GM23338 (cell line): ENCODE measurements around the gene BMPER. TPM values are rescaled to one million over a fixed set of nuclear protein-coding genes. Genes with fewer than 3 reads are reported as not detected.

Experiments used
- ATAC-seq: fragments of 200-7000 bp; cut with Tn5 transposase; 3 replicates; pipeline ENCODE4 v1.9.1; 2020
- DNase-seq: peaks from one replicate; pipeline ENCODE4 v3.0.0-alpha.2; 2015; ENCODE audit warnings: low spot score
- H2AFZ ChIP-seq: fragments of 200-600 bp; sonication (generic); 2 replicates; pipeline ENCODE4 v1.8.0; 2016; ENCODE audit warnings: antibody characterized with exemption, mild to moderate bottlenecking, moderate library complexity
- H3F3A ChIP-seq: fragments of 200-600 bp; sonication (generic); replicated peaks from 2 replicates; pipeline ENCODE4 v1.8.0; 2017; ENCODE audit warnings: antibody characterized with exemption, mixed run types, low read depth
- H3K27ac ChIP-seq: fragments of 200-600 bp; sonication (generic); 2 replicates; pipeline ENCODE4 v1.6.1; 2016; ENCODE audit warnings: low read depth
- H3K27me3 ChIP-seq: fragments of 200-600 bp; sonication (generic); 2 replicates; pipeline ENCODE4 v1.8.0; 2016; ENCODE audit warnings: mild to moderate bottlenecking, mixed run types, moderate library complexity; ENCODE audit not compliant: insufficient read depth
- H3K36me3 ChIP-seq: fragments of 200-600 bp; sonication (generic); 2 replicates; pipeline ENCODE4 v1.8.0; 2016; ENCODE audit warnings: mild to moderate bottlenecking; ENCODE audit not compliant: insufficient read depth
- H3K4me1 ChIP-seq: fragments of 200-600 bp; sonication (generic); 2 replicates; pipeline ENCODE4 v1.8.0; 2016; ENCODE audit warnings: mild to moderate bottlenecking, moderate library complexity; ENCODE audit not compliant: insufficient read depth
- H3K4me2 ChIP-seq: fragments of 200-600 bp; sonication (generic); 2 replicates; pipeline ENCODE4 v1.7.1; 2017; ENCODE audit warnings: mixed run types
- H3K4me3 ChIP-seq: fragments of 200-600 bp; sonication (generic); 2 replicates; pipeline ENCODE4 v1.6.1; 2016; ENCODE audit warnings: mixed run types
- H3K79me2 ChIP-seq: fragments of 200-600 bp; sonication (generic); replicated peaks from 2 replicates; pipeline ENCODE4 v1.8.0; 2017; ENCODE audit warnings: mild to moderate bottlenecking; ENCODE audit not compliant: insufficient read depth
- H3K9me2 ChIP-seq: fragments of 200-600 bp; sonication (generic); 2 replicates; pipeline ENCODE4 v1.8.0; 2017; ENCODE audit not compliant: insufficient read depth
- H4K20me1 ChIP-seq: fragments of 200-600 bp; sonication (generic); replicated peaks from 2 replicates; pipeline ENCODE4 v1.8.0; 2017; ENCODE audit warnings: mild to moderate bottlenecking; ENCODE audit not compliant: insufficient read depth
- H3K27ac Mint-ChIP-seq: 2 replicates; pipeline ENCODE4 v1.8.0; 2020; ENCODE audit warnings: inconsistent platforms, mild to moderate bottlenecking, moderate library complexity, mixed read lengths
- H3K27me3 Mint-ChIP-seq: 3 replicates; pipeline ENCODE4 v1.8.0; 2022; ENCODE audit warnings: low read depth, mild to moderate bottlenecking, moderate library complexity, mixed read lengths, inconsistent platforms; ENCODE audit not compliant: insufficient read depth, poor library complexity
- H3K36me3 Mint-ChIP-seq: 3 replicates; pipeline ENCODE4 v1.8.0; 2021; ENCODE audit warnings: low read depth, mild to moderate bottlenecking, inconsistent platforms, moderate library complexity, mixed read lengths
- H3K4me1 Mint-ChIP-seq: 3 replicates; pipeline ENCODE4 v1.8.0; 2020; ENCODE audit warnings: mild to moderate bottlenecking, inconsistent platforms, mixed read lengths
- H3K4me3 Mint-ChIP-seq: 3 replicates; pipeline ENCODE4 v1.8.0; 2021; ENCODE audit warnings: moderate library complexity, mild to moderate bottlenecking, inconsistent platforms, mixed read lengths
- H3K9me3 Mint-ChIP-seq: 3 replicates; pipeline ENCODE4 v1.8.0; 2020; ENCODE audit warnings: moderate library complexity, mild to moderate bottlenecking, inconsistent platforms, mixed read lengths
- CREB1 ChIP-seq: fragments of 250-450 bp; sonication (Bioruptor Pico); IDR thresholded peaks from 2 replicates; pipeline ENCODE4 v1.5.0; 2020; ENCODE audit warnings: low read depth, mild to moderate bottlenecking, moderate library complexity
- CTCF ChIP-seq, 2 experiments: fragments of 200-600 bp in 1 of 2; sonication (generic) in 1 of 2; conservative IDR thresholded peaks; 2 replicates each; pipeline versions ENCODE4 v1.5.1 to v1.6.1; 2016 to 2017; ENCODE audit warnings: antibody characterized with exemption in 2 of 2, low read depth in 2 of 2, mild to moderate bottlenecking in 2 of 2, moderate library complexity in 1 of 2
- EZH2 ChIP-seq: fragments of 200-600 bp; sonication (generic); IDR thresholded peaks from one replicate; pipeline ENCODE4 v1.8.0; 2017; ENCODE audit warnings: antibody characterized with exemption, mild to moderate bottlenecking, low read depth; ENCODE audit not compliant: unreplicated experiment
- JUNB ChIP-seq: IDR thresholded peaks from one replicate; pipeline ENCODE4 v1.6.1; 2016; ENCODE audit warnings: antibody characterized with exemption; ENCODE audit not compliant: unreplicated experiment
- NANOG ChIP-seq: IDR thresholded peaks from 2 replicates; pipeline ENCODE4 v1.6.1; 2016; ENCODE audit warnings: antibody characterized with exemption, borderline replicate concordance
- POLR2AphosphoS5 ChIP-seq: IDR thresholded peaks from 2 replicates; pipeline ENCODE4 v1.6.1; 2016; ENCODE audit warnings: antibody characterized with exemption, low read depth
- REST ChIP-seq: IDR thresholded peaks from one replicate; pipeline ENCODE4 v1.6.1; 2018; ENCODE audit warnings: antibody characterized with exemption; ENCODE audit not compliant: unreplicated experiment
- STAT1 ChIP-seq: IDR thresholded peaks from one replicate; pipeline ENCODE4 v1.6.1; 2016; ENCODE audit warnings: antibody characterized with exemption; ENCODE audit not compliant: unreplicated experiment
- ZNF114 ChIP-seq: fragments of 250-450 bp; sonication (Bioruptor Pico); IDR thresholded peaks from 2 replicates; pipeline ENCODE4 v1.5.0; 2020; ENCODE audit warnings: mild to moderate bottlenecking, moderate library complexity
- ZNF331 ChIP-seq: fragments of 250-450 bp; sonication (Bioruptor Pico); IDR thresholded peaks from 2 replicates; pipeline ENCODE4 v1.5.0; 2020; ENCODE audit warnings: low read depth, mild to moderate bottlenecking, moderate library complexity
- polyA plus RNA-seq: library from polyadenylated mRNA; unstranded; fragments of >200 nt; fragmentation: Nextera tagmentation; extraction: Ambion mirVana; gene quantifications from 2 replicates; pipeline ENCODE4 v1.2.1, GENCODE V29; 2016
- total RNA-seq: library from RNA; depleted of rRNA; stranded (reverse); fragments of >200 nt; shearing (Covaris generic); gene quantifications from 2 replicates; pipeline ENCODE4 v1.2.3, GENCODE V29; 2014
- TF ChIP-seq, protein P1 (sequence below): IDR thresholded peaks from 2 replicates; pipeline ENCODE4 v1.6.1; 2016; ENCODE audit warnings: antibody characterized with exemption
- TF ChIP-seq, protein P2 (sequence below): fragments of 250-450 bp; sonication (Bioruptor Pico); IDR thresholded peaks from 2 replicates; pipeline ENCODE4 v1.5.0; 2020; ENCODE audit warnings: mild to moderate bottlenecking, moderate library complexity

Gene BMPER
- total and polyA plus RNA-seq, 2 experiments from 2014 or later, result 0.53 to 1.4 TPM

GRCh38 chr7:33873981-33874750 lies 31.2 kb upstream of the BMPER start:
- Histone ChIP-seq H3K4me1 (peaks cover 17% of the 10 kb centered on the region), H3K4me2 (no peak overlapping the region), H2AFZ (no peak overlapping the region), H4K20me1 (no peaks in the 10 kb centered on the region), H3K27ac (no peak overlapping the region), H3K9me2 (no peaks in the 10 kb centered on the region), H3K79me2 (no peaks in the 10 kb centered on the region), H3K27me3 (no peaks in the 10 kb centered on the region), H3F3A (no peaks in the 10 kb centered on the region), H3K36me3 (no peaks in the 10 kb centered on the region), H3K4me3 (no peak overlapping the region)
- DNase-seq (no peak), ATAC-seq (no peak)
- Mint-ChIP-seq H3K4me1 (peaks cover 23% of the 10 kb centered on the region), H3K4me3 (no peak overlapping the region), H3K36me3 (no peaks in the 10 kb centered on the region; the same call in 2 of the 3 replicates), H3K9me3 (no peaks in the 10 kb centered on the region), H3K27me3 (no peaks in the 10 kb centered on the region), H3K27ac (no peak overlapping the region)
- no peak for TF ChIP-seq NANOG
- TF ChIP-seq, protein P1, sequence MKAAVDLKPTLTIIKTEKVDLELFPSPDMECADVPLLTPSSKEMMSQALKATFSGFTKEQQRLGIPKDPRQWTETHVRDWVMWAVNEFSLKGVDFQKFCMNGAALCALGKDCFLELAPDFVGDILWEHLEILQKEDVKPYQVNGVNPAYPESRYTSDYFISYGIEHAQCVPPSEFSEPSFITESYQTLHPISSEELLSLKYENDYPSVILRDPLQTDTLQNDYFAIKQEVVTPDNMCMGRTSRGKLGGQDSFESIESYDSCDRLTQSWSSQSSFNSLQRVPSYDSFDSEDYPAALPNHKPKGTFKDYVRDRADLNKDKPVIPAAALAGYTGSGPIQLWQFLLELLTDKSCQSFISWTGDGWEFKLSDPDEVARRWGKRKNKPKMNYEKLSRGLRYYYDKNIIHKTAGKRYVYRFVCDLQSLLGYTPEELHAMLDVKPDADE, result no peak
- TF ChIP-seq REST, result no peak
- TF ChIP-seq, protein P2, sequence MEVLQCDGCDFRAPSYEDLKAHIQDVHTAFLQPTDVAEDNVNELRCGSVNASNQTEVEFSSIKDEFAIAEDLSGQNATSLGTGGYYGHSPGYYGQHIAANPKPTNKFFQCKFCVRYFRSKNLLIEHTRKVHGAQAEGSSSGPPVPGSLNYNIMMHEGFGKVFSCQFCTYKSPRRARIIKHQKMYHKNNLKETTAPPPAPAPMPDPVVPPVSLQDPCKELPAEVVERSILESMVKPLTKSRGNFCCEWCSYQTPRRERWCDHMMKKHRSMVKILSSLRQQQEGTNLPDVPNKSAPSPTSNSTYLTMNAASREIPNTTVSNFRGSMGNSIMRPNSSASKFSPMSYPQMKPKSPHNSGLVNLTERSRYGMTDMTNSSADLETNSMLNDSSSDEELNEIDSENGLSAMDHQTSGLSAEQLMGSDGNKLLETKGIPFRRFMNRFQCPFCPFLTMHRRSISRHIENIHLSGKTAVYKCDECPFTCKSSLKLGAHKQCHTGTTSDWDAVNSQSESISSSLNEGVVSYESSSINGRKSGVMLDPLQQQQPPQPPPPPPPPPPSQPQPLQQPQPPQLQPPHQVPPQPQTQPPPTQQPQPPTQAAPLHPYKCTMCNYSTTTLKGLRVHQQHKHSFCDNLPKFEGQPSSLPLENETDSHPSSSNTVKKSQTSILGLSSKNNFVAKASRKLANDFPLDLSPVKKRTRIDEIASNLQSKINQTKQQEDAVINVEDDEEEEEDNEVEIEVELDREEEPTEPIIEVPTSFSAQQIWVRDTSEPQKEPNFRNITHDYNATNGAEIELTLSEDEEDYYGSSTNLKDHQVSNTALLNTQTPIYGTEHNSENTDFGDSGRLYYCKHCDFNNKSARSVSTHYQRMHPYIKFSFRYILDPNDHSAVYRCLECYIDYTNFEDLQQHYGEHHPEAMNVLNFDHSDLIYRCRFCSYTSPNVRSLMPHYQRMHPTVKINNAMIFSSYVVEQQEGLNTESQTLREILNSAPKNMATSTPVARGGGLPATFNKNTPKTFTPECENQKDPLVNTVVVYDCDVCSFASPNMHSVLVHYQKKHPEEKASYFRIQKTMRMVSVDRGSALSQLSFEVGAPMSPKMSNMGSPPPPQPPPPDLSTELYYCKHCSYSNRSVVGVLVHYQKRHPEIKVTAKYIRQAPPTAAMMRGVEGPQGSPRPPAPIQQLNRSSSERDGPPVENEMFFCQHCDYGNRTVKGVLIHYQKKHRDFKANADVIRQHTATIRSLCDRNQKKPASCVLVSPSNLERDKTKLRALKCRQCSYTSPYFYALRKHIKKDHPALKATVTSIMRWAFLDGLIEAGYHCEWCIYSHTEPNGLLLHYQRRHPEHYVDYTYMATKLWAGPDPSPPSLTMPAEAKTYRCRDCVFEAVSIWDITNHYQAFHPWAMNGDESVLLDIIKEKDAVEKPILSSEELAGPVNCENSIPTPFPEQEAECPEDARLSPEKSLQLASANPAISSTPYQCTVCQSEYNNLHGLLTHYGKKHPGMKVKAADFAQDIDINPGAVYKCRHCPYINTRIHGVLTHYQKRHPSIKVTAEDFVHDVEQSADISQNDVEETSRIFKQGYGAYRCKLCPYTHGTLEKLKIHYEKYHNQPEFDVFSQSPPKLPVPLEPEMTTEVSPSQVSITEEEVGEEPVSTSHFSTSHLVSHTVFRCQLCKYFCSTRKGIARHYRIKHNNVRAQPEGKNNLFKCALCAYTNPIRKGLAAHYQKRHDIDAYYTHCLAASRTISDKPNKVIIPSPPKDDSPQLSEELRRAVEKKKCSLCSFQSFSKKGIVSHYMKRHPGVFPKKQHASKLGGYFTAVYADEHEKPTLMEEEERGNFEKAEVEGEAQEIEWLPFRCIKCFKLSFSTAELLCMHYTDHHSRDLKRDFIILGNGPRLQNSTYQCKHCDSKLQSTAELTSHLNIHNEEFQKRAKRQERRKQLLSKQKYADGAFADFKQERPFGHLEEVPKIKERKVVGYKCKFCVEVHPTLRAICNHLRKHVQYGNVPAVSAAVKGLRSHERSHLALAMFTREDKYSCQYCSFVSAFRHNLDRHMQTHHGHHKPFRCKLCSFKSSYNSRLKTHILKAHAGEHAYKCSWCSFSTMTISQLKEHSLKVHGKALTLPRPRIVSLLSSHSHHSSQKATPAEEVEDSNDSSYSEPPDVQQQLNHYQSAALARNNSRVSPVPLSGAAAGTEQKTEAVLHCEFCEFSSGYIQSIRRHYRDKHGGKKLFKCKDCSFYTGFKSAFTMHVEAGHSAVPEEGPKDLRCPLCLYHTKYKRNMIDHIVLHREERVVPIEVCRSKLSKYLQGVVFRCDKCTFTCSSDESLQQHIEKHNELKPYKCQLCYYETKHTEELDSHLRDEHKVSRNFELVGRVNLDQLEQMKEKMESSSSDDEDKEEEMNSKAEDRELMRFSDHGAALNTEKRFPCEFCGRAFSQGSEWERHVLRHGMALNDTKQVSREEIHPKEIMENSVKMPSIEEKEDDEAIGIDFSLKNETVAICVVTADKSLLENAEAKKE (CRISPR knock-in tag), result no peak
- TF ChIP-seq ZNF114 (CRISPR knock-in tag), result no peak
- no peak for TF ChIP-seq JUNB
- no peak for TF ChIP-seq CREB1 (CRISPR knock-in tag)
- TF ChIP-seq ZNF331, result no peak
- TF ChIP-seq POLR2AphosphoS5, result no peak
- no peak for TF ChIP-seq CTCF (conservative IDR thresholded peaks at IDR 0.05; ENCODE audit: low read depth in 2 of 2)
- no peak for TF ChIP-seq STAT1
- no peak for TF ChIP-seq EZH2
